Kasumi-1 (cell line): Measurements from ENCODE around the gene AGPAT2.

ENCODE experiments used
- DNase-seq, 2 experiments: peaks; one replicate each; lab custom pipeline; 2025; lab: John Stamatoyannopoulos, UW

Gene AGPAT2

GRCh38 chr9:136687721-136688223, 515 bp upstream of the AGPAT2 start:
- DNase-seq: no peak

- no peak for DNase-seq
Measured at GRCh38 chr9:136686534-136686793, 793 bp downstream of the AGPAT2 start.

GRCh38 chr9:136685790-136686533, 1.3 kb downstream of the AGPAT2 start:
- DNase-seq: no peak

GRCh38 chr9:136685216-136685615, 2.0 kb downstream of the AGPAT2 start:
- no peak for DNase-seq

GRCh38 chr9:136684799-136685198, 2.5 kb downstream of the AGPAT2 start:
- no peak for DNase-seq

- no peak for DNase-seq
Measured at GRCh38 chr9:136684339-136684738, 2.9 kb downstream of the AGPAT2 start.

- DNase-seq: no peak
Measured at GRCh38 chr9:136683755-136684154, 3.5 kb downstream of the AGPAT2 start.

GRCh38 chr9:136683173-136683745, 4.0 kb downstream of the AGPAT2 start:
- DNase-seq: no peak

GRCh38 chr9:136682710-136683109, 4.5 kb downstream of the AGPAT2 start:
- no peak for DNase-seq

GRCh38 chr9:136681945-136682699, 5.1 kb downstream of the AGPAT2 start:
- no peak for DNase-seq

- DNase-seq: no peak
Measured at GRCh38 chr9:136681029-136681428, 6.2 kb downstream of the AGPAT2 start.

- DNase-seq: peak; percentile 94 to 97
Measured at GRCh38 chr9:136679431-136679941, 7.8 kb downstream of the AGPAT2 start.

- peak in 1 of 2 experiments; percentile 25 for DNase-seq
Measured at GRCh38 chr9:136678624-136679023, 8.6 kb downstream of the AGPAT2 start.

- DNase-seq: no peak
Measured at GRCh38 chr9:136678034-136678433, 9.2 kb downstream of the AGPAT2 start.

GRCh38 chr9:136676920-136677686, 10.2 kb downstream of the AGPAT2 start:
- DNase-seq: no peak

GRCh38 chr9:136676297-136676794, 10.9 kb downstream of the AGPAT2 start:
- DNase-seq: no peak

- no peak for DNase-seq
Measured at GRCh38 chr9:136675477-136676296, 11.6 kb downstream of the AGPAT2 start.

- no peak for DNase-seq
Measured at GRCh38 chr9:136674786-136675349, 12.4 kb downstream of the AGPAT2 start.

GRCh38 chr9:136673975-136674785, 13.1 kb downstream of the AGPAT2 start:
- DNase-seq: no peak
